ENCODE measurements around the gene C16orf74.

DNA sequence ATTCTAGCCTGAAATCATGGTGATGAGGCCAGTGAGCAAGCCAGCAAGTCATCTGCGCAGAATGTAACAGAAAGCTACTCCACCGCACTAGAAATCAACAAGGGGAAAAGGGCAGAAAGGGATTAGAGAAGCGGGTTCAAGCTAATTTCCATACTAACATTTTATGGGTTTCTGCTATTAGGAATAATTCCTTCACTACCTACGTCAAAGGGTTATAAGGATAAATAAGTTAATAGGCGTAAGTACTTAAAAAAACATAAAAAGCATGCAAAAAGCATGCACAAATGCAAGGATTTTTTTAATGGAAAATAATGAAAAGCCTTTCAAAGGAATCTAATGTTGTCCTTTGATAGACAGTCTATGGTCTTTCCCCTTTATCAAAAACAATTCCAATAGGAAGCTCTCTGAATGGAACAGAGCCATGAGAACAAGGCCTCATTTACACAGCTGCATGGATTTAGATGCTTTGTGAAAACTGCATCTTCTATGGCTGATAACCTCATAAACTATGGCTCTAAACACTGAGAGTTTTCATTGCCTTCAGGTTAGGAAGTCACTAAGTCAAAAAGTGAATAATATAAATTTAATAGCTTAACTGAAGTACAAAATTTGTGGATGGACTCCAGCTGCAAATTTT lies 42.9 kb upstream of the C16orf74 start:
- TF ChIP-seq, protein P1, sequence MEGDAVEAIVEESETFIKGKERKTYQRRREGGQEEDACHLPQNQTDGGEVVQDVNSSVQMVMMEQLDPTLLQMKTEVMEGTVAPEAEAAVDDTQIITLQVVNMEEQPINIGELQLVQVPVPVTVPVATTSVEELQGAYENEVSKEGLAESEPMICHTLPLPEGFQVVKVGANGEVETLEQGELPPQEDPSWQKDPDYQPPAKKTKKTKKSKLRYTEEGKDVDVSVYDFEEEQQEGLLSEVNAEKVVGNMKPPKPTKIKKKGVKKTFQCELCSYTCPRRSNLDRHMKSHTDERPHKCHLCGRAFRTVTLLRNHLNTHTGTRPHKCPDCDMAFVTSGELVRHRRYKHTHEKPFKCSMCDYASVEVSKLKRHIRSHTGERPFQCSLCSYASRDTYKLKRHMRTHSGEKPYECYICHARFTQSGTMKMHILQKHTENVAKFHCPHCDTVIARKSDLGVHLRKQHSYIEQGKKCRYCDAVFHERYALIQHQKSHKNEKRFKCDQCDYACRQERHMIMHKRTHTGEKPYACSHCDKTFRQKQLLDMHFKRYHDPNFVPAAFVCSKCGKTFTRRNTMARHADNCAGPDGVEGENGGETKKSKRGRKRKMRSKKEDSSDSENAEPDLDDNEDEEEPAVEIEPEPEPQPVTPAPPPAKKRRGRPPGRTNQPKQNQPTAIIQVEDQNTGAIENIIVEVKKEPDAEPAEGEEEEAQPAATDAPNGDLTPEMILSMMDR (IDR thresholded peaks at IDR 0.05) = no peak
- TF ChIP-seq POLR2A (IDR thresholded peaks at IDR 0.05) = no peak
